Globus pallidus (tissue), 1 donor: ENCODE data around the gene DGUOK.

ENCODE experiments used
- DNase-seq: peaks from one replicate; pipeline ENCODE4 v3.0.0-alpha.2; 2015; ENCODE audit warnings: low spot score

The DGUOK gene

GRCh38 chr2:73998451-73998850, 71.8 kb downstream of the DGUOK start:
- no peak for DNase-seq

- DNase-seq, result no peak
Measured at GRCh38 chr2:73998933-73999332, 72.3 kb downstream of the DGUOK start.

GRCh38 chr2:73999881-74000597, 73.4 kb downstream of the DGUOK start:
- DNase-seq, result no peak

DNA sequence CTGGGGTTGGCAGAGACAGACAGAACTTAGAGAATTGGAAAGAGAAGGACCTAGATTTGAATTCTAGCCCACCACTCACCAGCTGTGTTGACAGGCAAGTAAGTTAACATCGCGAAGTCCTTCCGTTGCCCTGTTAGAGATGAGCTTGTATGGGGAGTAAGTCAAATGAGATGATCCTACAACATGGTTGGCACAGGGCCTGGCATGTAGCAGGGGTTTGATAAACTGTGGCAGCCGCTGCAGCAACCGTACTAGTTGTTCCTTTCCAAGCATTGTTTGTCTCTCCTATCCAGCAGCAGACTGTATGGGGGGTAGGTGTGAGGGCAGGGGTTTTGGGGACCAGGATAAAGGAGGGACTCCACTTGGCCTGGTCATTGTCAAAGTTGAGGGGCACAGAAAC, 74.0 kb downstream of the DGUOK start:
- no peak for DNase-seq

DNA sequence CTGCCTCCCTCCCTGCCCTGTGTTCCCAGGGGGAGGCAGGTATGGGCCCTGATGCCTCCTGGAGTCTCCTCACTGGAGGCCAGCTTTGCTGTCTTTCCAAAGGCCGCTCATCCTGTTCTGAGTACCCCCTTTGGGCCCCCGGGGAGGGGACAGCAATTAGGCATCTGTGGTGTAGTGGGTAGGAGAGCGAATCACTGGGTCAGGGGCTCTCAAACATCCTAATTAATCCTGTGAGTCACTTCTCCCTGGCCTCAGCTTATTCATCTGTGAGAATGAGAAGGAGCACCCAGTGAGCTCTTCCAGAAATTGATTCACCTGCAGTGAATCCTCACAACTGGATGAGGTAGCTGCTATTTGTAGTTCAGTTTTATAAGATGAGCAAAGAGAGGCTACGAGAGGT, 74.4 kb downstream of the DGUOK start:
- DNase-seq, result no peak

DNA sequence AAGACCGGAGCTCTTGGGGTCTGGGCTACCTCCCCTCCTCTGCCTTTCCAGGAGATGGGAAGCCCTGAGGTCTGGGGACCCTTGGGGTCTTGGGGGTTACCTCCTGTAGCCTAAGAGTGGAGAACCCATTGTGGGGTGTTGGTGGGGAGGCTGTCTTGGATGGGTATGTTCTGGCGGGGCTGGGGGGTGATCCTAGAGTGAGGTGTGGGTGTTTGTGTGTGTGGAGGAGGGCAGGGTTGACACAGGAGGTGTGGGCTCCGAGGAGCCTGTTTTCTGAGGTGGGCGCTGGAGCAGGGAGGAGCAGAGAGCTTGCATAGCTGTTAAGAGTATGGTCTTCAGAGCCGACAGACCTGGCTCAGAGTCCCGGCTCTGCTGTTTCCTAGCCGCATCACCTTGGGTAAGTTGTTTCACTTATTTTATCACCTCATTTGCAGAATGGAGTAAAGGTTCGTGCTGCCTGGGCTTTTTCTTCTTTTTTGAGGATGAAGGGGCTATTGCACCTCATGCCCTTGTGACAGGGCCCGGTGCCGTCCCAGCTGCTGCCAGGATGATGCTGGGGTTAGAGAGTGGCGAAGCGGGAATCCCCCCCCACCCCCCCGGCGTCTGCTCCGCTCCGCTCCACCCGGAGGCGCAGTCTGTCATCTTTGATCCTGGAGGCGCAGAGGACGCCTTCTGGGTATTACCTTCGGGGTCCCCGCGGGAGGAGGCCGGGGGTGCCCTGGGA, 75.3 kb downstream of the DGUOK start:
- DNase-seq, result no peak

DNA sequence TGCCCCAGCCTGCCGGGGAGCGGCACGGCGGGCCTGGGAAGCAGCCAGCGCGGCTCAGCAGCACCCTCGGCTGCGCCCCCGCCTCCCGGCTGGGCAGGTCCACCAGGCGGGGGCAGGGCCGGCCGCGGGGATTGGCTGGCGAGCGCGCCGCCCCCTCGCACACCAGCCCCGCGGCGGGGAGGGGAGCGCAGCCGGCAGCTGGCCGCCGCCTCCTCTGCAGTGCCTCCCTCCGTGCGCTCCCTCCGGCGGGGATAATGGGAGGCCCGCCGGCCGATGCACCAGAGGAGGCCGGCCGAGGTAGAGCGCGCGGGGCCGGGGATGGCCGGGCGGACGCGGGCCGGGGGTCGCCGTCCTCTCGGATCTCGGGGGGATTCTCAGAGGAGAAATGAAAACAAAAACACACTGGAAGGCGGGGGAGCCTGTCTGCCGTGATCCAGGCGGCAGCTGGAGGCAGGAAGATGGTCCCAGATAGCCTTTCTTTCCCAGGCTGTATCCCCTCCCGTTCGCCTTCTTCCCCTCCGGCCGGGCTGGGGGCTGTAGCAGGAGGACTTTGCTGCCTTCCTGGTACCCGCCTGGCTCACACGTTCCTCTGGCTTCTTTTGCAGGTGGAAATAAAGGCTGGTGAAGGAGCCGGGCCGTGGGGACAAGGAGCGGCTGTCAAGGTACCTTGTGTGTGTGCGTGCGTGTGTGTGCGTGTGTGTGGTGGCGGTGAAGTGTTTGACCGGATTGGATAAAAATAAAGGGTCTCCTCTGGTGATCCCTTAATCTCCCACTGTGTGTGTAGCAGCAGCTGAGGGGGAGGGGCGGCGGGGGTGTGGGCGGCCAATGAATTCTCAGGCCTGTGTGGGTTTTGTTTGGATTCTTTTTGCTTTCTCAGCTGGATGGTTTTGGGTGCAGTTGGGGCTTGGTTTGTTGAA, 76.1 kb downstream of the DGUOK start:
- DNase-seq, result peak; percentile 92

- DNase-seq, result no peak
Measured at GRCh38 chr2:74003494-74004211, 77.0 kb downstream of the DGUOK start.

DNA sequence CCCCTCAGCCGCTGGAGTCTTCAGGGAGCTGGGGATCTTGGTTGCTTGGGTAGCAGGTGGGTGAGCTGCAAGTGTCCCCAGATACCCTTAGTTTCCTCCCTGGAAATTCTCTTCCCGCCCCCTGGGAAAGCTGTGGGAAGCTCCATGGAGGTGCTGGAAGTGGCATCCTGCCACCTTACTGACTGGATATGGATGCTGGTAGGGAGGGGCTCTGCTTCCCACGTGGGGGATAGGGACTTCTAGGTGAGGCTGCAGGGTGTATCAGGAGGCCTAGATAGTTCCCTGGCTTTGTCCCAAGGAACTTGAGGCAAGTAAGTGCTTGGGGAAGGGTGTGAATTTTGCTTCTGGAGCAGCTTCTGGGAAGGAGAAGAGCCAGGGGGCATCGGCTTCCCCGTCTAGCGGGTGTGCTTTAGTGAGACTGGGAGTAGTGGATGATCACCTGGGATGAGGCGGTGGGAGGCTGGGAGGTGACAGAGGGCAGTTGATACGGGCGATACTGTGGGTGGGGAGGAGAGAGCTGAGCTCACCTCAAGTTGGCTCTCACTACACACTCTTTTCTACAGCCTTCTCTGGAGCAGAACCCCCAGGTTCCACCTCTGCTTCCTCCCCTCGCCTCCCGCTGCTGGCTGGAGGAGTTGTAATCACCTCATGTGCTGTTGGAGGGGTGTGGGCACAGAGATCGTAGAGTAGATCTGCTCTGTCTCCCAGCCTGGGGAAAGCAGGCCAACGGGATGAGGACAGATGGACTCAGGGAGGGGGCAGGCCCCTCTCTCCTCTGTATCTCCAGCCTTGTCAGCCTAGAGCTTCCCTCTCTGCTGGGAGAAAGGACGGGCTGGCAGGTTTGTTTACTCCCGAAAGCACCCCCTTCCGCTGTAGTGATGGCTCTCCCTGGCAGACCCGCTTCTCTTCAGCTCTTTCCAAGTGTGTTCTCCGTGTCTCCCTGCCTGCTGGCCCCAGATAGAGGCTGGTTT, 77.8 kb downstream of the DGUOK start:
- DNase-seq, result no peak

DNA sequence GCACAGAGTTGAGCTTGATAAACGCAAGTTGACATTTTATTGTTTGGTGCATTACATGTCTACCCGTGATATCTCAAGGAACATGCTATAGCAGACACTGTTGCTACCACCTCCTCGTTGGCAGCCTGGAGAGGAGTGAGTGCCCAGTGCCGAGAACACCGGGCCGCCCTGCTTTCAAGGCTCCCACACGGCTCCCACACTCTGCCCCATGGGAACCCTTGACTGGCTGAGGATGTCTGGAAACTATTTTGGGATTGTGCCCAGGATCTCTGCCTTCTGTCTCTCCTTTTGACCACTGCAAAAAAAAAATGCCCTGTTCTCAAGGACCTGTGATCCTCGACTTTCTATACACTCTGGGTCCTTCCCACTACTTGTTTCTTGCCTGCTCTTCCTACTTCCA, 79.1 kb downstream of the DGUOK start:
- no peak for DNase-seq

DNA sequence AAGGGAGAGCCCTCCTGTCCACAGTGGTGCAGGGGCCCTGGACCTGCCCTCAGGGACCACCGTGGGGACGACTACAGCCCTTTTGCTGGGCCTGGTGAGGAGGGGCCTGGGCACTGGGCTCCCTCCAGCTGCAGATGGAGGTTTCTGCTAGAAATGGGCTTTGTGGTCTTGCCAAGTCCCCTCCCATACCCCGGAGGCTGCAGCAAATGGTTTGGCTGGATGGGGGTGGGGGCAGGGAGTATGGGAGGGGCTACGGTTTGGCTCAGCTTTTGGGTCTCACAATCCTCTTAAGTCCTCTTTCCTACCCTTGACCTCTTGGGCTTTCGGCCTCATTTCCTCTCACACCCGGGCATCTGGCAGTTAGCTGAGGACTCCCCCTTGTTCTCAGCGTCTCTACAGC, 79.8 kb downstream of the DGUOK start:
- peak; percentile 70 for DNase-seq

DNA sequence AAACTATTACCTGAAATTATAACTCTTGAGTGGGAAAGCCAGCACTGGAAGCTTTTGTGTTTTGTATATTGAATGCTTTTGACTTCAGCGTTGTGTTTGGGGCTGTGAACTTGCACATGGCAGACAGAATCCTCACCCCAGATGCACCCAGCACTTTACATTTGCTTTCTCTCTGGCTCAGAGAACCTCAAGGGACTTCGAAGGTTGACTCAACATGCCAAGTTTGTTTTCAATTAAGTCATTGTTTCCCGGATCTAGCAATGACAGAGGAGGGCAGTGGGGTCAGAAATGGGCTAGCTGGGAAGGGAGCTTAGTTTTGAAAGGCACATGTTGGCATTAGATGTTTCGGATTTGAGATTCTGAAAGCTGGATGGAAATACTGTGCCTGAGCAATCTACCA, 80.4 kb downstream of the DGUOK start:
- DNase-seq, result no peak

DNA sequence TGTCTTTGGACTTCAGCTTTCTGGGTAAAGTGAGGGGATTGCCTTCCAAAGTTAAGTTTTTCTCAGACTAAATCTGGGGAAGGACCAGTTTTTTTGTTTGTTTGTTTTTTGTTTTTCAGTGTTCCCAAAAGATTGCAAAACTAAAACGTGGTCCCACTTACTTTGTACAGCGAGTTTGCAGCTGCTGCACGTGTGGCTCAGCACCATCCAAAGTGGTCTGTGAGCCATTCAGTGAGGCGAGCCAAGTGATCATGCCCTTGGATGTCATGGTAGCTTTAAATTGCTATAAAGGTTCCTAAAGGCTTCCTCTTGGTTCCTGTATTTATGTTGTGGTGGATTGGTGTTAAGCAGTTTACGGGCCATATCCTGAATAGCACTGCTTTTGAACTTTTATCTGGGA, 81.0 kb downstream of the DGUOK start:
- DNase-seq, result no peak
